ENCODE results near the gene KLRC2. TPM values are rescaled to one million over a fixed set of nuclear protein-coding genes. Genes with fewer than 3 reads are reported as not detected.
"Not testable (repeated sequence)": the region's sequence is repeated elsewhere in the genome, so short reads cannot be mapped to it uniquely, and the experiment has no call there.

The KLRC2 gene
- polyA plus RNA-seq, 2 donors, result 0.24 to 0.75 TPM

DNA sequence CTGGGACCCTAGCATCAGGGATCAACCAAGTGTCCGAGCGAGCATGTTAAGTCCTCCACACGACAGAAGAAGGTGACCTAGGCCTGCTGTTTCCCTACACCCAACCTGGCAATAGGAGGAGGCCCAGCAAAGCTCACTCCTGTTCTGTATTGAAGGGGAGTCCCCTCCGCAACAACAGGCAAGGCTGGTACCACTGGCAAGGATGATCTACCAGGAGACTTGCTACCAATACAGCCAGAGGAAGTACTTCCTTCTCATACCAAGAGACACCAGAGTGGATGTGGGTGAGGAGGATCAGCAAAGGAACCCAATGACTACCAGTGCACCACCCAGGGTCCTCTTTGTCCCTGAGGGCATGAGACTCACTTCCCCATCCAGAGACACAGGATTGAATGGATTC lies 12.4 kb upstream of the KLRC2 start:
- WGBS, 2 donors, result 88 to 90% methylated on average over 4 of the region's 4 CpGs
- Histone ChIP-seq H3K4me3 (ENCODE audit: low read depth in 1 of 2, low read length in 2 of 2) (no peak overlapping the region), H3K27me3 (ENCODE audit: control insufficient read depth in 1 of 2, insufficient read depth in 2 of 2, low read length in 2 of 2) (no peaks in the 10 kb centered on the region), H3K4me1 (ENCODE audit: control insufficient read depth in 2 of 2, insufficient read depth in 2 of 2, low read length in 1 of 2) (no peaks in the 10 kb centered on the region), H3K9me3 (ENCODE audit: control insufficient read depth in 2 of 2, insufficient read depth in 1 of 2, low read depth in 1 of 2, low read length in 1 of 2) (no peaks in the 10 kb centered on the region), H3K36me3 (ENCODE audit: control insufficient read depth in 2 of 2, insufficient read depth in 2 of 2, low read length in 1 of 2) (no peaks in the 10 kb centered on the region), H3K27ac (ENCODE audit: low read depth in 2 of 2, low read length in 1 of 2) (no peak overlapping the region)

- not testable (repeated sequence) for H3K4me1 ChIP-seq (ENCODE audit: control insufficient read depth in 2 of 2, insufficient read depth in 2 of 2, low read length in 1 of 2); H3K4me3 ChIP-seq (ENCODE audit: low read depth in 1 of 2, low read length in 2 of 2); H3K36me3 ChIP-seq (ENCODE audit: control insufficient read depth in 2 of 2, insufficient read depth in 2 of 2, low read length in 1 of 2); H3K9me3 ChIP-seq (ENCODE audit: control insufficient read depth in 2 of 2, insufficient read depth in 1 of 2, low read depth in 1 of 2, low read length in 1 of 2); H3K27me3 ChIP-seq (ENCODE audit: control insufficient read depth in 1 of 2, insufficient read depth in 2 of 2, low read length in 2 of 2); H3K27ac ChIP-seq (ENCODE audit: low read depth in 2 of 2, low read length in 1 of 2)
- WGBS, 2 donors, result 80 to 82% methylated on average over 5 of the region's 5 CpGs
These were observed 10.2 kb upstream of the KLRC2 start for GRCh38 chr12:10446052-10446451.

- H3K27me3 ChIP-seq (ENCODE audit: control insufficient read depth in 1 of 2, insufficient read depth in 2 of 2, low read length in 2 of 2); H3K4me1 ChIP-seq (ENCODE audit: control insufficient read depth in 2 of 2, insufficient read depth in 2 of 2, low read length in 1 of 2); H3K36me3 ChIP-seq (ENCODE audit: control insufficient read depth in 2 of 2, insufficient read depth in 2 of 2, low read length in 1 of 2); H3K9me3 ChIP-seq (ENCODE audit: control insufficient read depth in 2 of 2, insufficient read depth in 1 of 2, low read depth in 1 of 2, low read length in 1 of 2); H3K27ac ChIP-seq (ENCODE audit: low read depth in 2 of 2, low read length in 1 of 2); H3K4me3 ChIP-seq (ENCODE audit: low read depth in 1 of 2, low read length in 2 of 2): not testable (repeated sequence)
- WGBS, 2 donors, result 91 to 93% methylated on average over 8 of the region's 8 CpGs
These were observed 5.3 kb upstream of the KLRC2 start for GRCh38 chr12:10441144-10441543.

DNA sequence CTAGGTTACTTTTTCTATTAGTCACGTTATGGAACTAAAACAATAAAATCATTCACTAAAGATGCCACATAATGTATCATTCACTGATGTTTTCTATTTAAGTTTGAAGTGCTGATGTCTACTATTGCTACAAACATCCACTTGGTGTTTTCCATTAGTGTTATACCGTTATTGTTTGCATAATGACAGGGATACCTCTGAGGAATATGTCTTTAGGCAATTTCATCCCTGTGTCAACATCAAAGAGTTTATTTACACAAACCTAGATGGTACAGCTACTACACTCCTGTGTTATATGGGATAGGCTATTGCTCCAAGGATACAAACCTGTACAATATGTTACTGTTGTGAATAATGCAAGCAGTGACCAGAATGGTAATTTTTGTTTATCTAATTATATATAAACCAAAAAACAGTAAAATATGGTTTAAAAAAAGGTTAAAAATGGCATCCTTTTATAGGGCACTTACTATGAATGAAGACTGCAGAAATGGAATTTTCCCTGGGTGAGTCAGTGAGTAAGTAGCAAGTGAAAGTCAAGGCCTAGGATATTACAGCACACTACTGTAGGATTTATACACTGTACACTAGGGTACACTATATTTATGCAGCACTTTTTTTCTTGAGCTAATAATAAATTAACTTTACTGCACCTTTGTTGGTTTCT lies 3.9 kb upstream of the KLRC2 start:
- WGBS, 2 donors, result 44 to 73% methylated on average over 2 of the region's 2 CpGs
- not testable (repeated sequence) for H3K27ac ChIP-seq (ENCODE audit: low read depth in 2 of 2, low read length in 1 of 2); H3K36me3 ChIP-seq (ENCODE audit: control insufficient read depth in 2 of 2, insufficient read depth in 2 of 2, low read length in 1 of 2); H3K4me1 ChIP-seq (ENCODE audit: control insufficient read depth in 2 of 2, insufficient read depth in 2 of 2, low read length in 1 of 2); H3K9me3 ChIP-seq (ENCODE audit: control insufficient read depth in 2 of 2, insufficient read depth in 1 of 2, low read depth in 1 of 2, low read length in 1 of 2); H3K27me3 ChIP-seq (ENCODE audit: control insufficient read depth in 1 of 2, insufficient read depth in 2 of 2, low read length in 2 of 2); H3K4me3 ChIP-seq (ENCODE audit: low read depth in 1 of 2, low read length in 2 of 2)

- not testable (repeated sequence) for H3K4me3 ChIP-seq (ENCODE audit: low read depth in 1 of 2, low read length in 2 of 2); H3K36me3 ChIP-seq (ENCODE audit: control insufficient read depth in 2 of 2, insufficient read depth in 2 of 2, low read length in 1 of 2); H3K27ac ChIP-seq (ENCODE audit: low read depth in 2 of 2, low read length in 1 of 2); H3K9me3 ChIP-seq (ENCODE audit: control insufficient read depth in 2 of 2, insufficient read depth in 1 of 2, low read depth in 1 of 2, low read length in 1 of 2); H3K4me1 ChIP-seq (ENCODE audit: control insufficient read depth in 2 of 2, insufficient read depth in 2 of 2, low read length in 1 of 2); H3K27me3 ChIP-seq (ENCODE audit: control insufficient read depth in 1 of 2, insufficient read depth in 2 of 2, low read length in 2 of 2)
- 30% methylated on average over 2 of the region's 2 CpGs for WGBS, 2 donors
These were observed 1.8 kb upstream of the KLRC2 start for GRCh38 chr12:10437601-10438000.

DNA sequence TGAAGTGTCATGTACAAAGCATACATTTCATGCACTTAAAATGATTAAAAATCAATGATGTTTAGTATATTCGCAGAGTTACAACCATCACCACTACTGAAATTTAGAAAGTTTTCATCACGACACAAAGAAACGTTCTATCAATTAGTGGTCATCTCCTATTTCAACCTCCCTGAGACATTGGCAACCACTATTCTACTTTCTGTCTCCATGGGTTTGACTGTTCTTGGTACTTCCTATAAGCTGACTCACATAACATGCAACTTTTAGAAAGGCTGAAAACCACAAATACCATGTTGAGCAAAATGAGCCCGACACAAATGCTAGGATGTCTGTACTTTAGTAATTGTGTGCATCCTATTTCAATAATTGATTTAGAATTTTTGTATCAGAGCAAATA lies 5.2 kb downstream of the KLRC2 start:
- not testable (repeated sequence) for H3K4me1 ChIP-seq (ENCODE audit: control insufficient read depth in 2 of 2, insufficient read depth in 2 of 2, low read length in 1 of 2); H3K4me3 ChIP-seq (ENCODE audit: low read depth in 1 of 2, low read length in 2 of 2); H3K27me3 ChIP-seq (ENCODE audit: control insufficient read depth in 1 of 2, insufficient read depth in 2 of 2, low read length in 2 of 2); H3K9me3 ChIP-seq (ENCODE audit: control insufficient read depth in 2 of 2, insufficient read depth in 1 of 2, low read depth in 1 of 2, low read length in 1 of 2); H3K36me3 ChIP-seq (ENCODE audit: control insufficient read depth in 2 of 2, insufficient read depth in 2 of 2, low read length in 1 of 2); H3K27ac ChIP-seq (ENCODE audit: low read depth in 2 of 2, low read length in 1 of 2)
- WGBS, 2 donors, result 77% methylated on average over 4 of the region's 4 CpGs

- not testable (repeated sequence) for H3K27ac ChIP-seq (ENCODE audit: low read depth in 2 of 2, low read length in 1 of 2); H3K27me3 ChIP-seq (ENCODE audit: control insufficient read depth in 1 of 2, insufficient read depth in 2 of 2, low read length in 2 of 2); H3K9me3 ChIP-seq (ENCODE audit: control insufficient read depth in 2 of 2, insufficient read depth in 1 of 2, low read depth in 1 of 2, low read length in 1 of 2); H3K4me3 ChIP-seq (ENCODE audit: low read depth in 1 of 2, low read length in 2 of 2); H3K4me1 ChIP-seq (ENCODE audit: control insufficient read depth in 2 of 2, insufficient read depth in 2 of 2, low read length in 1 of 2); H3K36me3 ChIP-seq (ENCODE audit: control insufficient read depth in 2 of 2, insufficient read depth in 2 of 2, low read length in 1 of 2)
- WGBS, 2 donors, result 87% methylated on average over 7 of the region's 8 CpGs
These were observed 9.9 kb downstream of the KLRC2 start for GRCh38 chr12:10425938-10426337.

- not testable (repeated sequence) for H3K27me3 ChIP-seq (ENCODE audit: control insufficient read depth in 1 of 2, insufficient read depth in 2 of 2, low read length in 2 of 2); H3K27ac ChIP-seq (ENCODE audit: low read depth in 2 of 2, low read length in 1 of 2); H3K4me3 ChIP-seq (ENCODE audit: low read depth in 1 of 2, low read length in 2 of 2); H3K36me3 ChIP-seq (ENCODE audit: control insufficient read depth in 2 of 2, insufficient read depth in 2 of 2, low read length in 1 of 2); H3K9me3 ChIP-seq (ENCODE audit: control insufficient read depth in 2 of 2, insufficient read depth in 1 of 2, low read depth in 1 of 2, low read length in 1 of 2); H3K4me1 ChIP-seq (ENCODE audit: control insufficient read depth in 2 of 2, insufficient read depth in 2 of 2, low read length in 1 of 2)
- 56 to 80% methylated on average over 1 of the region's 1 CpG for WGBS, 2 donors
These were observed 11.4 kb downstream of the KLRC2 start for GRCh38 chr12:10424260-10424899.

- H3K9me3 ChIP-seq (ENCODE audit: control insufficient read depth in 2 of 2, insufficient read depth in 1 of 2, low read depth in 1 of 2, low read length in 1 of 2); H3K27me3 ChIP-seq (ENCODE audit: control insufficient read depth in 1 of 2, insufficient read depth in 2 of 2, low read length in 2 of 2); H3K27ac ChIP-seq (ENCODE audit: low read depth in 2 of 2, low read length in 1 of 2); H3K4me1 ChIP-seq (ENCODE audit: control insufficient read depth in 2 of 2, insufficient read depth in 2 of 2, low read length in 1 of 2); H3K36me3 ChIP-seq (ENCODE audit: control insufficient read depth in 2 of 2, insufficient read depth in 2 of 2, low read length in 1 of 2); H3K4me3 ChIP-seq (ENCODE audit: low read depth in 1 of 2, low read length in 2 of 2): not testable (repeated sequence)
- 37 to 42% methylated on average over 2 of the region's 3 CpGs for WGBS, 2 donors
These were observed 13.7 kb downstream of the KLRC2 start for GRCh38 chr12:10422159-10422558.

DNA sequence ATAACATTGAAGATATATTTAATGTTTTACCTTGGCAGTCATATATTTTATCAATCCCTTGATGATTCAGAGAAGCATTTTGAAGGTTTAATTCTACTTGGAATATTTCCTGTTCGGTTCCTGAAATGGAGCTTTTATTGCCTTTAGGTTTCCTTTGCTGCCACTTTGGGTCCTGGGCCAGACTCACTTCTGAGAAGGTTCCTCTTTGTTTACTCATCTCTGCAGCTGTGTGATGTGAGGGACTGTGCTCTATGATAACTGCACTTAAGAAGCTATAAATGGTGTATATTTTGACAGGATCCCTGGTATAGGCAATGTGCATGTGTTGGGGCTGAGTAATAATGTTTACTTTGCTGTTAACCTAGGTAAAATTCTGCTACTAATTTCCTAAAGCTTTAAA lies 15.5 kb downstream of the KLRC2 start, which contains the start of gene KLRC3:
Gene KLRC3 (minus strand): TSS at position 262 of the 400 bp plus-strand sequence. CDS start 45 bp downstream, at position 217.
- H3K4me3 ChIP-seq (ENCODE audit: low read depth in 1 of 2, low read length in 2 of 2); H3K9me3 ChIP-seq (ENCODE audit: control insufficient read depth in 2 of 2, insufficient read depth in 1 of 2, low read depth in 1 of 2, low read length in 1 of 2); H3K4me1 ChIP-seq (ENCODE audit: control insufficient read depth in 2 of 2, insufficient read depth in 2 of 2, low read length in 1 of 2); H3K27me3 ChIP-seq (ENCODE audit: control insufficient read depth in 1 of 2, insufficient read depth in 2 of 2, low read length in 2 of 2); H3K27ac ChIP-seq (ENCODE audit: low read depth in 2 of 2, low read length in 1 of 2); H3K36me3 ChIP-seq (ENCODE audit: control insufficient read depth in 2 of 2, insufficient read depth in 2 of 2, low read length in 1 of 2): not testable (repeated sequence)
- WGBS, 2 donors, result 13 to 26% methylated on average over 1 of the region's 1 CpG

All from esophagus (tissue), 2 donors.